ENCODE data around the gene MRFAP1.

Gene MRFAP1

DNA sequence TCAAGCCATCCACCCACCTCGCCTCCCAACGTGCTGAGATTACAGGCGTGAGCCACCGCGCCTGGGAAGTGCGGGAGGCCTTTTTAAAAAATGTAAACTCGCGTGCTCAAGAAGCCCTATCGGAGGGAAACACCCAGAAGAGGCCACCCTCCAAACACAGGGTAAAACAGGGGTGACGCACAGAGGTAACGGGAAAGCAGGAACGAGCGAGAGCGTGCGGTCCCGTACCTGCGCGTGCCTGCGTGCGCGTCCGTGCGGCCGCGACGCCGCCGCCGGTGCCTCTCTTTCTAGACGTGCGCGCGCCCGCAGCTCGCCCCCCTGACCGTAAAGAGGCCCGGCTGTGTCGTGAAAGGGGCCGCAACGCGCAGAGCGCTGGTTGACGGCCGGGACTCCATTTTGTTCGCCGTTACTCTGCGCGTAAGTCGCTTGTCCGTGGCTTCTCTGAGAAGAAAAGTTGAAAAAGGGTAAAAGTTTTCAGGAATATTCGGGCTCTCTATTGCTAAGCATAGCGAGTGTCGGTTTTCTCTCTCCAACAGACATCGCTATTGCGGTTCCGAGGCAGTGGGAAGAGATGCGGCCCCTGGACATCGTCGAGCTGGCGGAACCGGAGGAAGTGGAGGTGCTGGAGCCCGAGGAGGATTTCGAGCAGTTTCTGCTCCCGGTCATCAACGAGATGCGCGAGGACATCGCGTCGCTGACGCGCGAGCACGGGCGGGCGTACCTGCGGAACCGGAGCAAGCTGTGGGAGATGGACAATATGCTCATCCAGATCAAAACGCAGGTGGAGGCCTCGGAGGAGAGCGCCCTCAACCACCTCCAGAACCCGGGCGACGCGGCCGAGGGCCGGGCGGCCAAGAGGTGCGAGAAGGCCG is at the start of gene MRFAP1:
Gene MRFAP1, plus strand, starts transcription at position 394 of the 872 bp plus-strand sequence. Its CDS starts 178 bp downstream, at position 572.
- DNase-seq = peak; percentile 76 to 94 (median 88)

DNA sequence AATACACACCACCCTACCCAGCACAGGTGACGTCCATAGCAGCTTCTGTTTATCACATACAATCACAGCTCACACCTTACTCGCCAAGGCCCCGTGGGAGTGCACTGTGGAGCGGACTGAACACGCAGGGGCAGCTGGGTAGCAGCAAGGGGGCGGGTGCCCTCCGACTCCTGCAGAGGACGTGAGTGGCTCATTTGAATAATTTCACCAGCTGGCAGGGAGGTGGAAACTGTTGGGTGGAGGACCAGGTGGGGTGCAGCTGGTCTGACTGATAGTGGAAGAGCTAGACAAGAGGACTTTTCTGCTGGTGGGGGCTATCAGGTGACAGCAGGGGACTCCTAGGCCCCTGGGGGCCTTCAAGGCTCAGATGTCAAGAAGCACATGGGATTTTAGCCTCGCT is 49.2 kb upstream of the MRFAP1 start:
- no peak for DNase-seq

DNA sequence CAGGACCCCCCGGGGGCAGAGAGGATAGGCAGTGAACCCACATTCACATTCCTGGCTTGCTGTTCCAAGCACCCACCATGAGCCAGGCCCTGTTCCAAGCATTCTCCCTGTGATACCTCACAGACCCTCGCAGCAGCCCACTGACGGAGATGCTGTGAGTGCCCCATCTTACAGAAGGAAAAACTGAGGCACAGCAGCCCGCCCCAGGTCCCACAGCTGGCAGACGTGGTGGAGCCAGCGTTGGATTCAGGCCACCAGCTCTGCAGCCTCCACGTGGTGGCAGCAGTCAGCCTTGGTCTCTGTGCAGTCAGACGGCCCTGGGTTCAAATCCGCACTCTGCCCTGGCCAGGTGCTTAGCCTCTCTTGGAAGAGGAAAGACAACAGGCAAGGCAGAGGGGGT is 48.7 kb upstream of the MRFAP1 start:
- no peak for DNase-seq

DNA sequence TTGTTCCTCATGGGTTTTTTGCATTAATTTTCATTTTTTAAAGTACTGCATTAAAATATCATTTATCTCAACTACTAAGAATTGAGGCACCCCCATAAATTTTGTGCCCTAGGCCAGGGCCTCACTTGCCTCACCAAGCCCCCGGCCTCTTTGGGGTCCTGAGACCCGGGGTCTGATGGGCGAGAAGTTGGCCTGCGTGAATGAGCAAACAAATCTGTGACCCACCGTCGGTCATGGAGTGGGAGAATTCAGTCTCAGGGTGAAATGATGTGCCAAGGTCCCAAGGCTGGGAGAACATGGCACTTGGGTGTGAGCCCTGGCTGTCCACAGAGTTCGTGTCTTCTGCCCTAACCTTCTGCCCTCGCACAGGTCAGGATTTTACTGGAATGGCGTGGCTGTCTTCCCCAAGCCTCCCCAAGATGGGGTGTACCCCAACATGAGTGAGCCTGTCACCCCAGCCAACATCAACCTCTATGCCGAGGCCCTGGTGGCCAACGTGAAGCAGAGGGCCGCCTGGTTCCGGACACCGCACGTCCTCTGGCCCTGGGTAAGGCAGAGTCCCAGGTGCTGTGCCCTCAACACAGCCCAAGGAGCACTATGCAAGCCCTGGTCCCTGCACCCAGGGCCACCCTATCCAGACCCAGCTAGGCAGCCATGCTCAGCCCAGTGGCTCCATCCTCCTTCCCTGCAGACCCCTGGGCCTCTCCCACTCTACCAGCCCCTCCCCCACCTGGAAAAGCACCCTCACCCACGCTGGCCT is 47.5 kb upstream of the MRFAP1 start:
- no peak for DNase-seq

DNA sequence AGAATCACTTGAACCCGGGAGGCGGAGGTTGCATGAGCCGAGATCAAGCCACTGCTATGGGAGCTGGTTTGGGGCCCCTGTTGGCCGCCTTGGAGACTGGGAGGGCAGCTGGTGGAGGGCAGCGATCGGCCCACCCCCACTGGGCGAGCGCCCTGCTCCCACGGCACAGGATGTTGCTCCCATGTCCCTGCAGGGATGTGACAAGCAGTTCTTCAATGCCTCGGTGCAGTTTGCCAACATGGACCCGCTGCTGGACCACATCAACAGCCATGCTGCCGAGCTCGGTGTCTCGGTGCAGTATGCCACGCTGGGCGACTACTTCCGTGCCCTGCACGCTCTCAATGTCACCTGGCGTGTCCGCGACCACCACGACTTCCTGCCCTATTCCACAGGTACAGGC is 46.1 kb upstream of the MRFAP1 start:
- no peak for DNase-seq

DNA sequence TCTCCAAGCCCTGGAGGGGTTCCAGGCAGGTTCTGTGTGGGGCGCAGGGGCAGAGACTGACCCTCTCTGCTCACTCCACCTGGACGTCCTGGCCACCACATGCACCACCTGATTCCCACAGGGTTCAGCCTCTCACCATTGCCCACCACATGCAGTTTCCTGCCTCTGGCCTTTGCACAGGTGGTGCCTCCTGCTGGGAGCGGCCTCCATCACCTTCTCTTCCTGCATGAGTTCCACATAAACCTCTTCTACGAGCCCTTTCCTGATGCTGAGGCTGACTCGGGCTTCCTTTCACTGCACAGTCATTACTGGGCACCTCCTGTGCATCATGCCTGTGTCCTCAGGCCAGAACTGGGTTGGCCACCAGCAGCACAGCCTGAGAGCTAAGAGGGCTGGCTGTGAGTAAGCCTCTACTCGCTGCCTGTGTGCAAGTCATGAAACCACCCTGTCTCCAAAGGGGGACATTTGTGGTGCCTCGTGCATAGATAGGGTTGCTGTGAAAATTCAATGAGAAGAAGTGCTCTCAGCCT is 45.6 kb upstream of the MRFAP1 start:
- DNase-seq = no peak

DNA sequence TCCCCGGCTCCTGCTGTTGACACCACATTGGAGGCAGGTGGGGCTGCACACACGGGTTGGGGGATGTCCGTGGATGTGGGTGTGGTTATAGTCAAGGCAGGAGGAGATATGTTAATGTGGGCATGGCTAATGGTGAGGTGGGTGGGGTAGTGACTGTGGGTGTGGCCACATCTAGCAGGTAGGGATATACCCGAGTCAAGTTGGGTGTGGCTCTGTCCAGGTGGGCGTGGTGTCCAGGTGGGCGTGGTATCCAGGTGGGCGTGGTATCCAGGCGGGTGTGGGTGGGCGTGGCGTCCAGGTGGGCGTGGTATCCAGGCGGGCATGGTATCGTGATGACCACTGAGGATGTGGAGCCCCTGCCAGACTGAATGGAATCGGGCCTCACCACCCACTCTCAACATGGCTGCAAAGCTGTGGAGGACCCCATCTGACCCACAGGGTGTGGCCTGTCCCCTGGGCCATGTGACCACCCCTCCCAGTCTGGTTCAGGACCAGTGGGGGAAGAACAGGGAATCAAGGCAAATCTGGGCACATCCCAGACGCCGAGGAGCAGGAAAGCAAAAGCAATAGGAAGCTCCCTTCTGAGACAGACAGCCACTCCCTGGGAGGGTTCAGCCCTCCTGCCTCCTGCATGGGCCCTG is 44.5 kb upstream of the MRFAP1 start:
- no peak for DNase-seq

DNA sequence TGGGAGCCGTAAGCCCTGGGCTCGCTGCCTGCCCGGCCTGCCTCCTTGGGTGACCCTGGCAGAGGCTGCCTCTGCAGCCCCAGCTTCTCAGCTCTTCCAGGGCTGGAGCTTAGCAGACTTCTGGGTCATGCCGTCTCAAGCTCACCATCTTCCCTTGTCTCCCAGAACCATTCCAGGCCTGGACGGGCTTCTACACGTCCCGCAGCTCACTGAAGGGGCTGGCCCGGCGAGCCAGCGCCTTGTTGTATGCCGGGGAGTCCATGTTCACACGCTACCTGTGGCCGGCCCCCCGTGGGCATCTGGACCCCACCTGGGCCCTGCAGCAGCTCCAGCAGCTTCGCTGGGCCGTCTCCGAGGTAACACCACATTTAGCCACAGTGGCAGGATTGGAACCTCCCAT is 43.5 kb upstream of the MRFAP1 start:
- no peak for DNase-seq

DNA sequence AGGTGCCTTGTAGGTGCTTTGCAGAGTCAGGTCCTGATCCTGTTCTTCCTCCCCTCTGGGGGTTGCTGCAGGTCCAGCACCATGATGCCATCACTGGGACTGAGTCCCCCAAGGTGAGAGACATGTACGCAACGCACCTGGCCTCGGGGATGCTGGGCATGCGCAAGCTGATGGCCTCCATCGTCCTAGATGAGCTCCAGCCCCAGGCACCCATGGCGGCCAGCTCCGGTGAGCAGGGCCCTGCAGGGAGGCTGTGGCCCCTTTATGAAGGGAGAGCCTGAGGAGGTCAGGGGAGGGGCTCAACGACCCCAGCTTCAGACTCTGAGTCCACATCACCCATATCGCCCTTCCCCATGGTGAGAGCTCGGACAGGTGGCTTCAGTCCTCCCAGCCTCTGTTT is 42.4 kb upstream of the MRFAP1 start:
- DNase-seq = no peak

DNA sequence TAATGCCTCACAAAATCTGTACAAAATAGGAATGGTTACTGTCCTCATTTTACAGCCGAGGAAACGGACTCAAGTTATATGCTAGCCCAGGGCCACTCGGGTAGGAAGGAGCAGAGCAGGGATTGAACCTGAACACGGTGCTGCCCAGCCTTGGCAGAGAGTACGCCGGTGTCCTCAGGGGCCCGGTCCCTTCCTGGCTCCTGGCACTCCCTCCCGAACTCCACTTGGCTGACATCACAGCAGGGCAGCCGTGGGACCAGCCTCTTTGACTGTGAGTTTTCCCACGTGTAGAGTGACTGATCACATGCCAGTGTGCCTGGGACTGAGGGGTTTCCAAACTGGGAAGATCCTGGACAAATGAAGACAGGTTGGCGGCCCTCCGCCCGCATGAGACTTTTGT is 41.8 kb upstream of the MRFAP1 start:
- DNase-seq = no peak

DNA sequence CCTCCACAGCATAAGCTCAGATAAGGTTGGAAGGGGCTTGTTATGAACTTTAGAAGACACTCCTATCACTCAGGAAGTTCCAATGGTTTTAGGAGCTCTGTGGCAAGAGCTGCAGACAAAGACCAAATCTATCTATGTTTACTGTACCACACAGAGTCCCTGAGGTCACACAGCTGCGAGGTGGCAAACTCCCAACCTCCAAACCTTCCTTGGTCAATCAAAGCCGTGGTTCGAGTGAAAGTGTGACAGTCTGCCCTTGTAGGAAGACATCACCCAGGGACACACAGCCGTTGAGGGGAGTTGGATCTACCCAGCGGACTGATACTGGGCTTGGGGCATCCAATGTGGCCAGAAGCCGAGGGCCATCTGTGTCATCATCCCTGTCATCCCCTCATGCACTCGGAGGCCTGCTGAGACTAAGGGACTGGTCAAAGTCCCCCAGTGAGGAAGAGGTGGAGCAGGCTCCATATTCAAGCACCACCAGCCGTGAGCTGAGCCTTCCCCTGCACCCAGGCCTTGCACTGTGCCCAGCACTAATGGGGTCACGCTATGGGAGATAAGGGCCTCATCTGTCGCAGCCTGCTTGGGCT is 38.7 kb upstream of the MRFAP1 start:
- no peak for DNase-seq

DNA sequence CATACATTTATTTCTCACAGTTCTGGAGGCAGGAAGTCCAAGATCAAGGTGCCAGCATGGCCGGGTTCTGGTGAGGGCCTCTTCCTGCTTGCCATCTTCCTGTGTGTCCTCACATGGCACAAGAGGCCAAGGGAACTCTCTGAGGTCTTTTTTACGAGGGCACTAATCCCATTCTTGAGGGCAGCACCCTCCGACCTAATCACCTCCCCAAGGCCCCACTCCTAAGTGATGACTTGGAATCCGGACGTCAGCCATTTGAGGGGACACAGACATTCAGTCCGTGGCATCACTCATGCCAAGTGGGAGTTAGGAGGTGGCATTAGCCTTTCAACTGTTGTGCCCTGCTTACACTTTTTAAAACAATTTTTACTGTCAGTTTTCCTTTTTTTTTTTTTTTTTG is 38.2 kb upstream of the MRFAP1 start:
- no peak for DNase-seq

DNA sequence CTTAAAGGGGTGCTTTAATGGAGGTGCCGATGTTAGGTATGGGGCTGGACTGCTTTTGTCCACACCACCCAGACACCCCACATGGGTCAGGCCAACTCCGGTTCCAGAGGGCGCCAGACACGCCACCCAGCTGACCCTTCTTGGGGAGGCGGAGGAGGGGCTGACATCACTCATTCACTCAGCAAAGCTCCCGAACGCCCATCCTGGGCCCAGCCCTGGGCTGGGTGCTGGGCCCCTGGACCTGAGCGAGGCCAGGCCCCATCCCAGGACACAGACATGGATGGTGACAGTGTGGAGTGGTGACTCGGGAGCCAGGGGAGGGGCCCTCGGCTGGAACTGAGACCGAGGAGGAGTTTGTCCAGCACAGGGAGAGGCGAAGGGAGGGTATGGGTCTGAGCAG is 37.4 kb upstream of the MRFAP1 start:
- no peak for DNase-seq

DNA sequence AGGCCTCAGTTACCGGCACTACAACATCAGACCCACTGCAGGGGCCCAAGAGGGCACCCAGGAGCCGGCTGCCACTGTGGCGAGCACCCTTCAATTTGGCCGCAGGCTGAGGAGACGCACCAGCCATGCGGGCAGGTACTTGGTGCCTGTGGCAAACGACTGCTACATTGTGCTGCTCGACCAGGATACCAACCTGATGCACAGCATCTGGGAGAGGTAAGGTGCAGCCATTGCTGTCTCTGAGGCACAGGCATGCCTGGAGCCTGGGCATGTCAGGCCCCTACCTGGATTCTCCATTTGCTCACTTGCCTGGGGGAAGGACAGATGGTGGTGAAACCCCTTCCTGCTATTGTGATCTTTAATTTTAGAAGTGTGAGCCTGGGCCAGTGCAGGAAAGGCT is 35.4 kb upstream of the MRFAP1 start:
- no peak for DNase-seq

DNA sequence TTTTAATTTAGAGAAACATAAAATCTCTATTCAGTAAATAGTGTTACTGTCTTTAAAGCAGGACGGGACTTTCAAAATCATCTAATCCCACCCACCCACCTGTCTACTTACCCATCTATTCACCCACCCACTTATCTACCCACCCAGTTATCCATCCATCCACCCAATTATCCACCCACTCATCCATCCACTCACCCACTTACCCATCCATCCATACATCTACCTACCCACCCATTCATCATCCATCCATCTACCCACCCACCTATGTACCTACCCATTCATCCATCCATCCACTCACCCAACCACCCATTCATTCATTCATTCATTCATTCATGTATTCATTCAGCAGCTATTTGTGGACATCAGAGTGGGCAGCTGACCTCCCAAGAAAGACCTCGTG is 34.9 kb upstream of the MRFAP1 start:
- no peak for DNase-seq

DNA sequence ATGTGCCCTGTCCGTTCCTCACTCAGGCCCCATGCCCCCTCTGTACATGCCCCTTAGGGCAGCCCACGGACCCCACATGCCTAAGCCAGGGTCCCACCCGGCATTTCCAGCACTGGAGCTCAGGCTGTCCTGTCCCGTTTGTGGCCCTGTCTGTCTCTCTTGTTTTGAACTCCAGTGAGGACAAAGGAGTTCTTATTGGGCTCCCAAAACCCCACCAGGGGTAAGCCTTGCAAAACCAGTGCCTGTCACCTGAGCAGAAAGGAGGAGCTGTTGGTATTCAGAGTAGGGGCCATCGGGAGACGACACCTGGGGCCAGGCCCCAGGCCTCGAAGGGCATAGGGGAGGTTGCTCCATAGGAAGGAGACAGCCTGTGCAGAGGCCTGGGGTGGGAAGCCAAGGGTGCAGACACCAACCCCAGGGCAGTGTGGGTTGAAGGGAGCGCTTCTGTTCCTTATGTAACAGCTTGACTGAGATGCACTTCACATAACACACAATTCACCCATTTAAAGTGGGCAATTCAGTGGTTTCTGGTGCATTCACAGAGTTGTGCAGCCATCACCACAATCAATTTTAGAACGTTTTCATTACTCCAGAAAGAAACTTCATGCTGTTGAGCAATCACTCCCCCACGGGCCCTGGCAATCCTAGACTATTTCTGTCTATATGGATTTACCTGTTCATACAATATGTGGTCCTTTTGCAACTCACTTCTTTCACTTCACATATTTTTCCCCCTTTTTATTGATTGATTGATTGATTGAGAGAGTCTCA is 33.8 kb upstream of the MRFAP1 start:
- no peak for DNase-seq

DNA sequence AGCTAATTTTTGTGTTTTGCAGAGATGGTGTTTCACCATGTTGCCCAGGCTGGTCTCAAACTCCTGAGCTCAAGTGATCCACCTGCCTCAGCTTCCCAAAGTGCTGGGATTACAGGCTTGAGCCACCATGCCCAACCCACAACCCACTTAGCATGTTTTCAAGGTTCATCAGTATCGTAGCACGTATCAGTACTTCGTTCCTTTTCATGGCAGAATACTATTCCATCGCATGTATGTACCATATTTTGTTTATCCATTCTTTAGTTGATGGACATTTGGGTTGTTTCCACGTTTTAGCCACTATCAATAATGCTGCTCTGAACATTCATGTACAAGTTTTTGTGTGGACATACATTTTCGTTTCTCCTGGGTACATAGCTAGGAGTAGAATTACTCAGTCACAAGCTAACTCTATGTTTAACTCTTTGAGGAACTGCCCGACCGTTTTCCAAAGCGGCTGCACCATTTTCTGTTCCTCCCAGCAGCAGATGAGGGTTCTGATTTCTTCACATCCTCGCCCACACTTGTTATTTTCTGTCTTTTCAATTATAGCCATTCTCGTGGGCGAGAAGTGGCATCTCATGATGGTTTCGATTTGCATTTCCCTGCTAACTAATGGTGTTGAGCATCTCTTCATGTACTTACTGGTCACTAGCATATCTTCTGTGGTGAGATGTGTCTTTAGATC is 33.0 kb upstream of the MRFAP1 start:
- no peak for DNase-seq

DNA sequence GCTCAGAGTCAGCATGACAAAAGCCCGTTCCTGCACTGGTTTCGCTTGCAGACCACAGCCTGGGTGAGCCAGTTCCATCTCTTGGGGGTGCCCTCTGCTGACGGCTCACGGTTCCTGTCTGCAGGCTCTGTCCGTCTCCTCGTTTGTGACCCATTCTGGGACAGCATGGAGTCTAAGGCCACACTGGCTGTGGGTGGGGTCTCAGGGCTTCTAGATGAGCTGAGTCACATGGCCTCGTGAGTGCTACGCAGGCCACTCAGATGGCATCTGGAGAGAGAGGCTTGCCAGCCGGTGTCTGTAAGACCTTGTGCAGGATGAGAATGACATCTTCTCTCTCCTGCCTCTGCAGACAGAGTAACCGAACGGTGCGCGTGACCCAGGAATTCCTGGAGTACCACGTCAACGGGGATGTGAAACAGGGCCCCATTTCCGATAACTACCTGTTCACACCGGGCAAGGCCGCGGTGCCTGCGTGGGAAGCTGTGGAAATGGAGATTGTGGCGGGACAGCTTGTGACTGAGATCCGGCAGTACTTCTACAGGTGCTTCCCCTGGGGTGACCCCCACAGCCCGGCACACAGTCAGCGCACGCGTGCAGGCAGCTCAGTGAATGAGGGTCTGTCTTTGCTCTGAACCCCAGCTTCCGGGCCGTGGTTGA is 31.6 kb upstream of the MRFAP1 start:
- no peak for DNase-seq

DNA sequence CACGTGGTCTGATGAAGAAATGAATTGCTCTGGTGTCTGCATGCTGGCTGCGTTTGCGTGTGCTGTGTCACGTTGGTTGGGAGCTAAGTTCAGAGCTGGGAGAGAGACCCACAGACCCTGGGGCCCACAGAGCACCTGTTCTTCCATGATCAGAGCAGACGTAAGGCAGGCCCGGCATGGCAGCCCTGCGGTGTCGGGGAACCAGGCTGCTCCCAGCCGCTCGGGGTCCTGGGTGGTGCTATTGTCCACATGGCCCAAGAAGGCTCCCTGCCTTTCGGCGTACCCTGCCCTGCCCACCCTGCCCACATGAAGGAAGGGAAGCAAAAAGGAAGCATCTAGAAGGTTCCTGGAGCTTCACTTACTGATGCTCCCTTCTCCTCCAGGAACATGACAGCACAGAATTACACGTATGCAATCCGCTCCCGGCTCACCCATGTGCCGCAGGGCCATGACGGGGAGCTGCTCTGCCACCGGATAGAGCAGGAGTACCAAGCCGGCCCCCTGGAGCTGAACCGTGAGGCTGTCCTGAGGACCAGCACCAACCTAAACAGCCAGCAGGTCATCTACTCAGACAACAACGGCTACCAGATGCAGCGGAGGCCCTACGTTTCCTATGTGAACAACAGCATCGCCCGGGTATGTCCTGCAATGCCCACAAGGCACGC is 30.9 kb upstream of the MRFAP1 start:
- no peak for DNase-seq

DNA sequence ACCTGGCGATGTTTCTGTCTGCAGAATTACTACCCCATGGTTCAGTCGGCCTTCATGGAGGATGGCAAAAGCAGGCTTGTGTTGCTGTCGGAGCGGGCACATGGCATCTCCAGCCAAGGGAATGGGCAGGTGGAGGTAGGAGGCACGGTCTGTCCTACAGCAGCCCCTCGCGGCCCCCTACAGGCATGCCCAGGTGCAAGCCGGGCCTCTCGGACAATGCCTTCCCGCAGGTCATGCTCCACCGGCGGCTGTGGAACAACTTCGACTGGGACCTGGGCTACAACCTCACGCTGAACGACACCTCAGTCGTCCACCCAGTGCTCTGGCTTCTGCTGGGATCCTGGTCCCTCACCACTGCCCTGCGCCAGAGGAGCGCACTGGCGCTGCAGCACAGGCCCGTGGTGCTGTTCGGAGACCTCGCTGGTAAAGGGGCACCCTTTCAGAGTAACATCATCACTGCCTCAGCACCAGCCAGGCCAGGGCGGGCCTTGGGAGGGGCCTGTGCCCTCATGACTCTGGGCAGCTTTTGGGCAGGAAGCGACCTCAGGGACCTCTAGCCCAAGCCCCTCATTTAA is 29.5 kb upstream of the MRFAP1 start:
- DNase-seq = no peak

All from activated naive CD4-positive, alpha-beta T cell (primary cell).